ENCODE data around the gene CHST10. TPM values are rescaled to one million over a fixed set of nuclear protein-coding genes. Genes with fewer than 3 reads are reported as not detected.

Gene CHST10
- total RNA-seq, 1 experiment from 2014 or later, result 22.6 TPM

DNA sequence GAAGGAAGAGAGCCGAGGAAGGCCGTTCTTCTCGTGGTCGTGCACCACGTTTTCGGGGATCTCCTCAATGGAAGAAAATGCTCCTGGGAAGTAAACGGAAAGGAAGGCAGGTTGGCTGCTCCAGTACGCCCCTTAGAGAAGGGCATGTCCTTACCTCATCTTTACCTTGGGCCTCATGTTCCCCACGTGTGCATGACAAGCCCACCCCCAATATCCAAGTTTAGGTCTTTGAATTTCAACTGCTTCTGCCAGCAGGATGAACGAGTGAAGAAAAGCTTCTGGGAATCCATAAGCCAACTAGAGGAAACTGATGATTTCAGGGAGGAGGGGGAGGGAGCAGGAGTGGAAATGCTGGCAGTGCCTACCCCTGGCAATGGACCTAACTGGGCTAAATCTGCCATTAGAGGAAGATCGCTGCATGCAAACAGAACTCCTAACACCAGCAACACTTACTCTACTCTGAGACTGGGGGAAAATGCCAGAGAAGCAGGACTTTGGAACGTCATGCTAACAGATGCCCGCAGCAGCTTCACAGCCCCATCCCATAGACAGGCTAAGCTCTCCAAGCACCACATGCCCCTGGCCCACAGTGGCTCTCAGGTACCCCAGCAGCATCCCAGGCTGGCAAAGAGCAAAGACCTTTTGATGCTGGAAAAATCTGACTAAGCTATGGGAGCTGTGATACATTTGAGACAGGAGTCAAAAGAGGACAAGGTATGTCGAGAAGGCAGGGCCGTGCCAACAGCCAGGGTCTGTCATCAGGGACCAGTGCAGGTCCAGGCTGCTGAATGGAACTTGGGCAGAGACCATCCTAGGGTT is 21.7 kb downstream of the CHST10 start:
- no peaks in the 10 kb centered on the region for H3K79me2 ChIP-seq (ENCODE audit: low read length)
- peak overlapping the region; percentile 59 for H3K4me2 ChIP-seq (ENCODE audit: low read depth, low read length, poor library complexity, severe bottlenecking)
- no peaks in the 10 kb centered on the region for H3K9me3 ChIP-seq (ENCODE audit: low read length)
- no peaks in the 10 kb centered on the region for H3K27me3 ChIP-seq (ENCODE audit: low read length)
- 0 out of 2 replicates have a peak overlapping the region, but pooled peaks have one; percentile 32 for H3K4me3 ChIP-seq (ENCODE audit: low read length)
- DNase-seq, result no peak
- H4K20me1 ChIP-seq (ENCODE audit: insufficient read depth, low read depth, low read length), result no peaks in the 10 kb centered on the region
- no peaks in the 10 kb centered on the region for H3K9me2 ChIP-seq (replicated peaks; ENCODE audit: insufficient read depth, low read length)
- peak overlapping the region; percentile 40; the same call in 1 of the 2 replicates for H3K9ac ChIP-seq (ENCODE audit: low read length)
- H3K36me3 ChIP-seq (ENCODE audit: insufficient read depth, low read length), result no peaks in the 10 kb centered on the region
- no peak overlapping the region for H2AFZ ChIP-seq (ENCODE audit: low read length)
- H3K27ac ChIP-seq (ENCODE audit: low read length), result peak overlapping the region; percentile 82
- H3K4me1 ChIP-seq (ENCODE audit: low read length), result peaks cover 30% of the 10 kb centered on the region

DNA sequence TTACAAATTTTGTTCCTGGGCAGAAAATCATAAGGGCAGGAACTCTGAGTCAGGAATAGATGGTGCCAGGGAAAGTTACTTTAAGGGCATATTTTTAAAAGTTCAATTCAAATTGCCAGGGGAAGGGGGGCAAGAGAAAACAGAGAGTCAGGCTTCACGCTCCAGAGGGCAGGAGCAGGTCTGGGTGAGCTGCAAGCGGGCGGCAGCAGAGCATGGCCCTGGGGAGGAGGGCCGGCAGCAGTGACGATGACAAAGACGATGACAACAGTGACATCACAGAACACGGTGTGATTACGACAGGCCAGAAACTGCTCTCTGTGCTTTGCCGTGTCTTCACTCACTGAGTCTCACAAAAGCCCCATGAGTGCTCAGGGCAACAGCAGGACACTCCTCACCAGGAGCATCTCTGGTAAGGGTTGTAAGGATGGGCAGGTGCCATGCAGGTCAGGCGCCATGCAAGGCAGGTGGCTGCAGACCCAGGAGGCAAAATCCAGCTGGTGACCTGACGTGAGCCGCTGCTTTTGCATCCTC is 23.3 kb downstream of the CHST10 start:
- H3K27me3 ChIP-seq (ENCODE audit: low read length), result no peaks in the 10 kb centered on the region
- H3K4me1 ChIP-seq (ENCODE audit: low read length), result peaks cover 30% of the 10 kb centered on the region
- peak overlapping the region; percentile 40 for H3K9ac ChIP-seq (ENCODE audit: low read length)
- peak overlapping the region; percentile 38; the same call in 1 of the 2 replicates for H2AFZ ChIP-seq (ENCODE audit: low read length)
- peak overlapping the region; percentile 32; the same call in 1 of the 2 replicates for H3K4me3 ChIP-seq (ENCODE audit: low read length)
- no peaks in the 10 kb centered on the region for H3K79me2 ChIP-seq (ENCODE audit: low read length)
- H3K9me2 ChIP-seq (replicated peaks; ENCODE audit: insufficient read depth, low read length), result no peaks in the 10 kb centered on the region
- H3K36me3 ChIP-seq (ENCODE audit: insufficient read depth, low read length), result no peaks in the 10 kb centered on the region
- H3K4me2 ChIP-seq (ENCODE audit: low read depth, low read length, poor library complexity, severe bottlenecking), result peak overlapping the region; percentile 59
- H3K9me3 ChIP-seq (ENCODE audit: low read length), result no peaks in the 10 kb centered on the region
- peak overlapping the region; percentile 82 for H3K27ac ChIP-seq (ENCODE audit: low read length)
- H4K20me1 ChIP-seq (ENCODE audit: insufficient read depth, low read depth, low read length), result no peaks in the 10 kb centered on the region
- peak; percentile 84 for DNase-seq

- H3K27me3 ChIP-seq (ENCODE audit: low read length), result no peaks in the 10 kb centered on the region
- H3K9me2 ChIP-seq (replicated peaks; ENCODE audit: insufficient read depth, low read length), result no peaks in the 10 kb centered on the region
- H4K20me1 ChIP-seq (ENCODE audit: insufficient read depth, low read depth, low read length), result no peaks in the 10 kb centered on the region
- peak overlapping the region; percentile 82 for H3K27ac ChIP-seq (ENCODE audit: low read length)
- no peaks in the 10 kb centered on the region for H3K9me3 ChIP-seq (ENCODE audit: low read length)
- H3K4me3 ChIP-seq (ENCODE audit: low read length), result no peak overlapping the region
- peaks cover 30% of the 10 kb centered on the region for H3K4me1 ChIP-seq (ENCODE audit: low read length)
- H2AFZ ChIP-seq (ENCODE audit: low read length), result no peak overlapping the region
- no peak overlapping the region for H3K9ac ChIP-seq (ENCODE audit: low read length)
- no peak overlapping the region for H3K4me2 ChIP-seq (ENCODE audit: low read depth, low read length, poor library complexity, severe bottlenecking)
- H3K36me3 ChIP-seq (ENCODE audit: insufficient read depth, low read length), result no peaks in the 10 kb centered on the region
- DNase-seq, result no peak
- H3K79me2 ChIP-seq (ENCODE audit: low read length), result no peaks in the 10 kb centered on the region
Measured at GRCh38 chr2:100393362-100393761, 24.1 kb downstream of the CHST10 start.

DNA sequence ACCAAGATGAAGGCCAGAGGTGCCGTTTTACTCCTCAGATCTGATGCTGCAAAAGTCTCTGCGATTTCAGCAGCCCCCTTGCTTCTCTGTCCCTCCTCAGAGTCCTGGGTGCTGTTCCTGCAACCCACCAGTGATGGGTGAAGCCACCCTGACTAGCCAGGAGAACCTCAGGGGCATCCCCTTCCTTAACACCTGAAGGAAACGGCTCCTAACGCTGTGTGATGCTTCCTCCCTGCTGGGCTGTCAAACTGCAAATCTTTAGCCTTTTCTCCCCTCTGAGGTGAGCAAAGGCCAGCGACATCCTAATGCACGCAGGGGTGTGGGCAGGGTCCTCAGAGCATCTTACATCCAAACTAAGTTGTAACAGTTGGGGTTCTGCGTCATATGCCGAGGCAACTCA is 24.8 kb downstream of the CHST10 start:
- no peaks in the 10 kb centered on the region for H4K20me1 ChIP-seq (ENCODE audit: insufficient read depth, low read depth, low read length)
- no peaks in the 10 kb centered on the region for H3K79me2 ChIP-seq (ENCODE audit: low read length)
- no peaks in the 10 kb centered on the region for H3K36me3 ChIP-seq (ENCODE audit: insufficient read depth, low read length)
- no peak overlapping the region for H3K9ac ChIP-seq (ENCODE audit: low read length)
- DNase-seq, result no peak
- no peaks in the 10 kb centered on the region for H3K27me3 ChIP-seq (ENCODE audit: low read length)
- no peak overlapping the region for H3K4me2 ChIP-seq (ENCODE audit: low read depth, low read length, poor library complexity, severe bottlenecking)
- peaks cover 30% of the 10 kb centered on the region for H3K4me1 ChIP-seq (ENCODE audit: low read length)
- H3K9me2 ChIP-seq (replicated peaks; ENCODE audit: insufficient read depth, low read length), result no peaks in the 10 kb centered on the region
- H3K27ac ChIP-seq (ENCODE audit: low read length), result no peak overlapping the region
- H2AFZ ChIP-seq (ENCODE audit: low read length), result no peak overlapping the region
- no peaks in the 10 kb centered on the region for H3K9me3 ChIP-seq (ENCODE audit: low read length)
- no peak overlapping the region for H3K4me3 ChIP-seq (ENCODE audit: low read length)

DNA sequence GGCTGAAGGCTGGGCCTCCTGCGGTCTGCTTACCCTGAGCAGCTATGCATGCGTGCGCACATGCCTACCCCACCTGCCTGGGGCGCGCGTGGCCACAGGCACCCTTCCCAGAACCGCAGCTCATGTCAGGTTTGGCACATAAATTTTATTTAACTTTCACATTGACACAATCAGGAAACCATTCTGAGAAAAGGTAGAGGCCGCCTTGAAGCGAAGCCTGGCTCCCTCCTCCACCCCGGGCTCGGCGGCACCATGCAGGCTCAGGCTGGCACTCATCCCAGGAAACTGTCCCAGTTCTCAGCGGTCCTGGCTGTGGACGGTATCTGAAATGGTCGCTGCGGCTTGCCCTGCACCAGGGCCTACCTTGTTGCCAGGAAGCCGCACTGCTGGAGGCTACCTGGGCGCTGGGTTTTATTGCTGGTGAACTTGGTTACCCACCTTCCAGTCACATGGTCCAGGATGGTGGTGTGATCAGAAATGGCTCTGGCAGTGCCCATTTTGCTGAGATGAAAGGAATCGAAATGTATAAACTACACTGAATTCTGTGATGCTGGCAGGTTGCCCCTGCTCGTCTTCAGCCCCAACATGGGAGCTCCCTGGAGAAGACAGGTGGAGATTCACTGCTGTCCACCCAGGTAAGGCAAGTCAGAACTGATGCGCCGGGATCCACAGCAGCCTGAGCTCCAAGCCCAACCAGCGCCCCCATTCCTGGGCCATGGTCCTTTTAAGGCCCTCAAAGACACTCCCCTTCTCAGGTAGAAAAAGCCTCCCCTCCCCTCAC is 25.5 kb downstream of the CHST10 start:
- Histone ChIP-seq H3K79me2 (ENCODE audit: low read length) (no peaks in the 10 kb centered on the region), H2AFZ (ENCODE audit: low read length) (no peak overlapping the region), H3K27me3 (ENCODE audit: low read length) (no peaks in the 10 kb centered on the region), H3K4me3 (ENCODE audit: low read length) (no peak overlapping the region), H3K4me1 (ENCODE audit: low read length) (peaks cover 30% of the 10 kb centered on the region), H3K9ac (ENCODE audit: low read length) (no peak overlapping the region), H4K20me1 (ENCODE audit: insufficient read depth, low read depth, low read length) (no peaks in the 10 kb centered on the region), H3K36me3 (ENCODE audit: insufficient read depth, low read length) (no peaks in the 10 kb centered on the region), H3K27ac (ENCODE audit: low read length) (no peak overlapping the region), H3K9me2 (replicated peaks; ENCODE audit: insufficient read depth, low read length) (no peaks in the 10 kb centered on the region), H3K4me2 (ENCODE audit: low read depth, low read length, poor library complexity, severe bottlenecking) (no peak overlapping the region), H3K9me3 (ENCODE audit: low read length) (no peaks in the 10 kb centered on the region)
- DNase-seq, result no peak

DNA sequence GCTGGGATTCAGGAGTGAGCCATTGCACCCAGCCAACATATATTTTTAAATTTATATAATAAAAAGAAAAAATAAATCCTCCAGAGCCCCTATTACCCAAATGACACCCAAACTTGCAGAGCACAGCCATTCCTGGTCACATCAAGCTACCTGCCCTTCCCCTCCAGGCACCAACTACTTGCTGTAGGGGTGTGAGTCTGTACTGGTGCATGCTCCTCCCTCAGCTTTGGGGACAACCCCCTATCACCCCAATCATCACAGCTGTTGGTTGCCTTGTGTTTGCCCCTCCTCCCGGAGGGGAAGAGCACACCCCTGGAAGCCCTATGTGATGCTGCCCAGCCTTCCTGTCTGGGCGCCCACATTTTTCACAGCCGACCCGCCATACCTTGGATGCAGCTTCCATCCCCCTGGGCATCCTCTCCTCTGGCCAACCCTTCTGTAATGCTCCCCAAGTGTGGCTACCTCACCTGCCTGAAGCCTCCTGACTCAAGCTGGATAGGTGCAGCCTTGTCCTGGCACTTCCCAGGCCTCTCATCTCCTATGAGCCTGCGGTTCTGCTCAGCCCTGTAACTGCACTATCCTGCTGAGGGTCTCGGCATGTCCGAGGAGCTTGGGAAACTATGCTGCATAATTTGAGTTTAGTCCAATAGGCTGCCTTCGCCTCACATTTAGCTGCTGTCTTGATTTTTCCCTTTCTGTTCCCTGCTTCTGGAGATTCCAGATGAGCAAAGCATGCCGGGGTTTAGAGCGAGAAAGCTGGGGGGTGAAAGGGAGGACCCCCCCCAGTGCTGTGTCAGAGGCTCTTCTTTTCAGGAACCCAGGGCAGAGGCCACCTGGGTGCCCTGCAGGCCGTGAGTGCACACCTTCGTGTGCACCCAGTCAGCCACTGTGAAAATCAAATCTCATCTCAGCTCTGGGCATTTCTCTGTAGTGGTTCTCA is 27.2 kb downstream of the CHST10 start:
- H3K9me2 ChIP-seq (replicated peaks; ENCODE audit: insufficient read depth, low read length), result no peaks in the 10 kb centered on the region
- H2AFZ ChIP-seq (ENCODE audit: low read length), result no peak overlapping the region
- no peaks in the 10 kb centered on the region for H3K36me3 ChIP-seq (ENCODE audit: insufficient read depth, low read length)
- H3K27ac ChIP-seq (ENCODE audit: low read length), result no peak overlapping the region
- H4K20me1 ChIP-seq (ENCODE audit: insufficient read depth, low read depth, low read length), result no peaks in the 10 kb centered on the region
- no peaks in the 10 kb centered on the region for H3K27me3 ChIP-seq (ENCODE audit: low read length)
- no peak overlapping the region for H3K9ac ChIP-seq (ENCODE audit: low read length)
- no peaks in the 10 kb centered on the region for H3K9me3 ChIP-seq (ENCODE audit: low read length)
- DNase-seq, result peak; percentile 66
- no peak overlapping the region for H3K4me3 ChIP-seq (ENCODE audit: low read length)
- peaks cover 18% of the 10 kb centered on the region for H3K4me1 ChIP-seq (ENCODE audit: low read length)
- H3K79me2 ChIP-seq (ENCODE audit: low read length), result no peaks in the 10 kb centered on the region
- no peak overlapping the region for H3K4me2 ChIP-seq (ENCODE audit: low read depth, low read length, poor library complexity, severe bottlenecking)

DNA sequence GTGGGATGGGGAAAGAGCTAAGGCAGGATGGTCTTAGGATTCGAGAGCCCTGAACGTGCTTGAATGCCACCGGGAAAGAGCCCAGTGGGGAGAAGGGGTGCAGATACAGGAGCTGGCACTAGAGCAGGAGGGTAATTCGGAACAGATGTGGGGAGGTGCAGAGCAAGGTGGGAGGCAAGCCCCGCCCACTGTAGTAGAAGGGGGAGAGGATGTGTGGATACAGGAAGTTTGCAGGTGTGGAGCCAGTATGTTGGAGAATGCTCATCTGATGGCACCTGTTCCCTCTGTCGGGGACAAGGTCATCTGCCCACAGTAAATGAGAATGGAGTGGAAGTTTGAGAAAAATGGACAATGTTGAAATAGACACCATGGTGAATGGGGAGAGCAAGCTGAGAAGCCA is 28.8 kb downstream of the CHST10 start:
- Histone ChIP-seq H3K4me3 (ENCODE audit: low read length) (no peak overlapping the region), H3K27ac (ENCODE audit: low read length) (no peak overlapping the region), H3K79me2 (ENCODE audit: low read length) (no peaks in the 10 kb centered on the region), H3K9me3 (ENCODE audit: low read length) (no peaks in the 10 kb centered on the region), H3K4me2 (ENCODE audit: low read depth, low read length, poor library complexity, severe bottlenecking) (no peak overlapping the region), H4K20me1 (ENCODE audit: insufficient read depth, low read depth, low read length) (no peaks in the 10 kb centered on the region), H2AFZ (ENCODE audit: low read length) (no peak overlapping the region), H3K4me1 (ENCODE audit: low read length) (peaks cover 3% of the 10 kb centered on the region), H3K9me2 (replicated peaks; ENCODE audit: insufficient read depth, low read length) (no peaks in the 10 kb centered on the region), H3K9ac (ENCODE audit: low read length) (no peak overlapping the region), H3K27me3 (ENCODE audit: low read length) (no peaks in the 10 kb centered on the region), H3K36me3 (ENCODE audit: insufficient read depth, low read length) (no peaks in the 10 kb centered on the region)
- DNase-seq, result no peak
